Osteoblast (primary cell): ENCODE measurements around the gene RAB30. TPM values are rescaled to one million over a fixed set of nuclear protein-coding genes. Genes with fewer than 3 reads are reported as not detected.

Experiments used
- DNase-seq: peaks from one replicate; pipeline ENCODE4 v3.0.0; 2011; ENCODE audit warnings: low spot score, mixed read lengths; ENCODE audit not compliant: insufficient read length; ENCODE audit errors: missing footprints
- H2AFZ ChIP-seq: 2 replicates; pipeline ENCODE4 v1.6.0; 2011; ENCODE audit warnings: mild to moderate bottlenecking, low read length
- H3K27ac ChIP-seq: 2 replicates; pipeline ENCODE4 v1.5.1; 2011; ENCODE audit warnings: mild to moderate bottlenecking, low read depth, low read length, moderate library complexity
- H3K27me3 ChIP-seq: 2 replicates; pipeline ENCODE4 v1.6.0; 2012; ENCODE audit warnings: mild to moderate bottlenecking, control low read depth, inconsistent platforms, low read length, moderate library complexity; ENCODE audit not compliant: insufficient read depth
- H3K36me3 ChIP-seq: 2 replicates; pipeline ENCODE4 v1.5.1; 2011; ENCODE audit warnings: mild to moderate bottlenecking, low read length, control low read depth, moderate library complexity; ENCODE audit not compliant: insufficient read depth
- H3K4me1 ChIP-seq: 2 replicates; pipeline ENCODE4 v1.5.1; 2011; ENCODE audit warnings: mild to moderate bottlenecking, low read length, control low read depth, moderate library complexity; ENCODE audit not compliant: insufficient read depth
- H3K4me2 ChIP-seq: 2 replicates; pipeline ENCODE4 v1.6.0; 2011; ENCODE audit warnings: mild to moderate bottlenecking, low read length; ENCODE audit not compliant: insufficient read depth
- H3K4me3 ChIP-seq: fragments of 200-600 bp; sonication (generic); 3 replicates; pipeline ENCODE4 v1.5.1; 2012; ENCODE audit warnings: mild to moderate bottlenecking, low read length, inconsistent platforms; ENCODE audit not compliant: insufficient read depth
- H3K79me2 ChIP-seq: 2 replicates; pipeline ENCODE4 v1.6.0; 2012; ENCODE audit warnings: mild to moderate bottlenecking, low read length, control low read depth, inconsistent platforms; ENCODE audit not compliant: insufficient read depth
- H3K9me3 ChIP-seq: 2 replicates; pipeline ENCODE4 v1.5.1; 2011; ENCODE audit warnings: low read depth, low read length, control low read depth
- H4K20me1 ChIP-seq: 2 replicates; pipeline ENCODE4 v1.6.0; 2012; ENCODE audit warnings: mild to moderate bottlenecking, low read length, control low read depth; ENCODE audit not compliant: insufficient read depth
- total RNA-seq: library from RNA; depleted of rRNA; stranded (reverse); fragments of >200 nt; gene quantifications from 2 replicates; pipeline ENCODE4 v1.2.3, GENCODE V29; 2012
- TF ChIP-seq, protein P1 (sequence below): IDR thresholded peaks from 2 replicates; pipeline ENCODE4 v1.5.1; 2011; ENCODE audit warnings: mild to moderate bottlenecking, low read depth, low read length, moderate library complexity; ENCODE audit errors: extremely low read depth

RAB30 gene
- total RNA-seq, 1 donor = 21.0 TPM

DNA sequence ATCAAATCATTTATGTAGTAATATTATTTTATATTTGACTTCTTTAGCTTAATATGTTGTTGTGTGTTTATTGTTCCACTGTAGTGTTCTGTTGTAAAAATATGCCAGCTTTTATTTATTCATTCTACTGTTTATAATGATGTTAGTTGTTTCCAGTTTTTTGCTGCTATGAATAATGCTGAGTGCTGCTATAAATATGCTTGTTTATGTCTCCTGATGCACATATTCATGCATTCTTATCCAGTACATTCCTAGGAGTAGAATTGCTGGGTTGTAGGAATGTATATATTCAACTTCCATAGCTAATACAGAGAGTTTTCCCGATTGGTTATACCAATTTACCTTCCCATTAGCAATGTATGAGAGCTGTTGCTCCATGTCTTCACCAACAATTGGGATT, 33.5 kb upstream of the RAB30 start:
- Histone ChIP-seq H3K79me2 (no peaks in the 10 kb centered on the region), H3K4me2 (no peak overlapping the region), H2AFZ (no peak overlapping the region), H3K27ac (no peak overlapping the region), H3K4me3 (no peak overlapping the region), H4K20me1 (no peaks in the 10 kb centered on the region), H3K4me1 (no peaks in the 10 kb centered on the region), H3K27me3 (no peaks in the 10 kb centered on the region), H3K9me3 (no peaks in the 10 kb centered on the region), H3K36me3 (no peaks in the 10 kb centered on the region)
- TF ChIP-seq, protein P1, sequence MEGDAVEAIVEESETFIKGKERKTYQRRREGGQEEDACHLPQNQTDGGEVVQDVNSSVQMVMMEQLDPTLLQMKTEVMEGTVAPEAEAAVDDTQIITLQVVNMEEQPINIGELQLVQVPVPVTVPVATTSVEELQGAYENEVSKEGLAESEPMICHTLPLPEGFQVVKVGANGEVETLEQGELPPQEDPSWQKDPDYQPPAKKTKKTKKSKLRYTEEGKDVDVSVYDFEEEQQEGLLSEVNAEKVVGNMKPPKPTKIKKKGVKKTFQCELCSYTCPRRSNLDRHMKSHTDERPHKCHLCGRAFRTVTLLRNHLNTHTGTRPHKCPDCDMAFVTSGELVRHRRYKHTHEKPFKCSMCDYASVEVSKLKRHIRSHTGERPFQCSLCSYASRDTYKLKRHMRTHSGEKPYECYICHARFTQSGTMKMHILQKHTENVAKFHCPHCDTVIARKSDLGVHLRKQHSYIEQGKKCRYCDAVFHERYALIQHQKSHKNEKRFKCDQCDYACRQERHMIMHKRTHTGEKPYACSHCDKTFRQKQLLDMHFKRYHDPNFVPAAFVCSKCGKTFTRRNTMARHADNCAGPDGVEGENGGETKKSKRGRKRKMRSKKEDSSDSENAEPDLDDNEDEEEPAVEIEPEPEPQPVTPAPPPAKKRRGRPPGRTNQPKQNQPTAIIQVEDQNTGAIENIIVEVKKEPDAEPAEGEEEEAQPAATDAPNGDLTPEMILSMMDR = no peak
- DNase-seq = no peak

DNA sequence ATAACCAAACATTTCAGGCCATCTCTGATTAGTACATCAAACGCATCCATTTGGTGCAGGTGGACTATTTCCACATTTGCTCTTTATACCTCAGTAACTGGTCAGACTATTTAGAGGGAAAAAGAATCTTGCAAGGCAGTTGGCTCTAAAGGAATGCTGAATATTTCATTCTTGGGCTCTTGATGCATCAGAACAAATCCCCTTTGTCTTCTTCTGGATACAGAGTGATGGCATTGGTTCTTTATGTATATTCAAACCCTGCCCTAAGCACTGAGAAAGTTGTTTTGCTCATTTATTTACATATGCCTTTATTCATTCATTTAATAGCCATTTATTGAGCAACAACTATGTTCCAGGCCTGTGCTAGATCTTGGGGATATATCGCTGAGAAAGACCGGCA, 31.1 kb upstream of the RAB30 start:
- Histone ChIP-seq H3K27ac (no peak overlapping the region), H3K79me2 (no peaks in the 10 kb centered on the region), H3K4me1 (peaks cover 3% of the 10 kb centered on the region), H3K27me3 (no peaks in the 10 kb centered on the region), H3K4me3 (no peak overlapping the region), H3K4me2 (no peak overlapping the region), H3K36me3 (no peaks in the 10 kb centered on the region), H3K9me3 (no peaks in the 10 kb centered on the region), H4K20me1 (no peaks in the 10 kb centered on the region), H2AFZ (no peak overlapping the region)
- TF ChIP-seq, protein P1 = no peak
- DNase-seq = no peak

DNA sequence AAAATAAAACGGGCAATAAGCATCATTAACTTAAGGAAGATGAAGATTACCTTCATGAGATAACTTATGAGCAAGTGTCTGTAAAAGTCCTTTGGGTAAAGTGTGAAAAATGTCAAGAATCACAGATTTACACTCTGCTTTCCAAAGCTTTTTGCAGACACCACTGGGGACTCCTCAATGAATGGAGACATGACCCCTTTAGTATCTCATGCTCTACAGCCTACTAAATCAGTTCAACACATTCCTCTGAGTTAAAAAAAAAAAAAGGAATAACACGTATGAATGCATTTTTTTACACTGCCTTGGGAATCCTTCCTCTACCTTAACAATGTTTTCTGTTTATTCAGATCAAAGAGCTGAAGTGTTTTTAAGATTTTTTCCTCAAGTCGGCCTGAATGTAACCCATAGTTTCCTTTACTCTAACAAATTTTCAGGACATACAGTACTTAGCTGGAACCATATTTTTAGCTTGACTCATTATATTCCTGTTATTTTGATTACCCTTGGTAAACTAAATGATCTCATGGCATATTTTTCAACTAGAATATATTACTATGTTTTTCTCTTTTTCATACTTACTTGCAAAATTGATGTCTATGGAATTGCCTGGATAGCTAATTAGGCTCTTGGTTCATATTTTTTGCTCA, 25.9 kb upstream of the RAB30 start:
- Histone ChIP-seq H3K27me3 (no peaks in the 10 kb centered on the region), H3K4me3 (no peak overlapping the region), H3K4me2 (peak overlapping the region; percentile 32), H3K36me3 (no peaks in the 10 kb centered on the region), H3K27ac (no peak overlapping the region), H3K79me2 (no peaks in the 10 kb centered on the region), H4K20me1 (no peaks in the 10 kb centered on the region), H3K4me1 (peaks cover 11% of the 10 kb centered on the region), H2AFZ (no peak overlapping the region), H3K9me3 (no peaks in the 10 kb centered on the region)
- peak; percentile 87 for DNase-seq
- TF ChIP-seq, protein P1 = no peak

DNA sequence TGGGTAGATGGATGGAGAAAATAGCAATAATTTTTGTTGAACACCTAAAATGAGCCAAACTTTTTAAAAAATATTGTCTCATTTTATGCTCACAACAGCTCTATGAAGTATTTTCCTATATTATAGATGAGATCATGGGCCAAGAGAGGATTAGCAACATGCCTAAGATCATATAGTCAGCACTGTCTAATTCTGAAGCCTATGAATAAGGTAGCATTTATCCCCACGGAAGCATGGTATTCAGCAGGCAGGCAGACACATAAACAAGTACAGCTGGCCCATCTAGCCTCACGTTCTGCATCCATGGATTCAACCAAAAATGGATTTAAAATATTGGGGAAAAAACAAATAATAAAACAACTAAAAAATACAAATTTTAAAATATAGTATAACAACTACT, 21.9 kb upstream of the RAB30 start:
- Histone ChIP-seq H3K4me3 (no peak overlapping the region), H3K27ac (no peak overlapping the region), H3K79me2 (no peaks in the 10 kb centered on the region), H4K20me1 (no peaks in the 10 kb centered on the region), H3K36me3 (no peaks in the 10 kb centered on the region), H3K4me1 (peaks cover 11% of the 10 kb centered on the region), H3K27me3 (no peaks in the 10 kb centered on the region), H3K9me3 (no peaks in the 10 kb centered on the region), H3K4me2 (no peak overlapping the region), H2AFZ (no peak overlapping the region)
- DNase-seq = no peak
- TF ChIP-seq, protein P1 = no peak
